Measurements from ENCODE around the gene NLGN3. TPM values are rescaled to one million over a fixed set of nuclear protein-coding genes. Genes with fewer than 3 reads are reported as not detected.

Gene NLGN3
- total and polyA plus RNA-seq, 2 experiments from 2014 or later: 0.11 to 0.34 TPM

DNA sequence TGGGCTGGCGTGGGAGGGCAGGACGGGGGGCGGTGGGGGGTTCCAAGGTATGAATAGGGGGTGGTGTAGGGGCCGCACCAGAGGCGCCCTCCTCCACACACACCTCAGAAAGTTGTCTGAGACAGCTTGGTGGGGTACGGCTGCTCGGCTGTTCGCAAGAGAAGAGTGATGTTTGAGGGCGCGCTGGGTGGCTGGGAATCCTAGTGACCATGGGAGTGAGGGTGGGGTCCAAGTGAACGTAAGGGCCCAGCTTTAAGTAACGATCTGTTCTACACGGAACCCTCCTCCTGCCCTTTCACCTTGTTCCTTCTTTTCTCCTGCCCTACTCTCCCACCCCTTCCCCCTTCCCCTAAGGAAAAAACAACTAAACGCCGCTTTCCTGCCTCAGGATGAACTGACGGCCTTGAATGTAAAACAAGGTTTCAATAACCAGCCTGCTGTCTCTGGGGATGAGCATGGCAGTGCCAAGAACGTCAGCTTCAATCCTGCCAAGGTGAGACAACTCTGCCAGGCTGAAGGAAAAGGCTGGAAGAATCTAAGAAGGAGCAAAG is 25.6 kb upstream of the NLGN3 start:
- no peaks in the 10 kb centered on the region for H3F3A ChIP-seq (ENCODE audit: insufficient read depth)
- 2 to 3% methylated on average over 6 to 11 of the region's 17 CpGs for WGBS, 2 experiments (ENCODE audit: low coverage in 1 of 2, low lambda C conversion rate in 2 of 2, missing lambda C conversion rate in 2 of 2)
- H3K9me2 ChIP-seq (ENCODE audit: insufficient read depth): no peaks in the 10 kb centered on the region
- no peaks in the 10 kb centered on the region for H3K9me3 ChIP-seq (ENCODE audit: low read depth)
- H3K4me1 ChIP-seq (ENCODE audit: insufficient read depth): no peaks in the 10 kb centered on the region
- in situ Hi-C loops (cut with MboI): no loop called here
- no peaks in the 10 kb centered on the region for H4K20me1 ChIP-seq (ENCODE audit: insufficient read depth)
- peak overlapping the region; percentile 83 for H3K4me2 ChIP-seq (ENCODE audit: unreplicated experiment)
- H2AFZ ChIP-seq: peak overlapping the region; percentile 99
- peak overlapping the region; percentile 93 for H3K4me3 ChIP-seq
- DNase-seq: peak; percentile 19
- peak overlapping the region; percentile 75; the same call in 1 of the 2 replicates for H3K27ac ChIP-seq
- TF ChIP-seq EZH2 (IDR thresholded peaks at IDR 0.05; ENCODE audit: insufficient read depth, poor library complexity, severe bottlenecking) (no peak), EZH2phosphoT487 (IDR thresholded peaks at IDR 0.05; ENCODE audit: insufficient read depth, low read depth) (no peak)
- peaks cover 12% of the 10 kb centered on the region; the same call in 1 of the 2 replicates for H3K79me2 ChIP-seq (ENCODE audit: insufficient read depth)
- no peaks in the 10 kb centered on the region for H3K27me3 ChIP-seq (replicated peaks; ENCODE audit: insufficient read depth)
- H3K9ac ChIP-seq: peak overlapping the region; percentile 96
- H3K36me3 ChIP-seq (ENCODE audit: low read depth): no peaks in the 10 kb centered on the region; the same call in 1 of the 2 replicates

DNA sequence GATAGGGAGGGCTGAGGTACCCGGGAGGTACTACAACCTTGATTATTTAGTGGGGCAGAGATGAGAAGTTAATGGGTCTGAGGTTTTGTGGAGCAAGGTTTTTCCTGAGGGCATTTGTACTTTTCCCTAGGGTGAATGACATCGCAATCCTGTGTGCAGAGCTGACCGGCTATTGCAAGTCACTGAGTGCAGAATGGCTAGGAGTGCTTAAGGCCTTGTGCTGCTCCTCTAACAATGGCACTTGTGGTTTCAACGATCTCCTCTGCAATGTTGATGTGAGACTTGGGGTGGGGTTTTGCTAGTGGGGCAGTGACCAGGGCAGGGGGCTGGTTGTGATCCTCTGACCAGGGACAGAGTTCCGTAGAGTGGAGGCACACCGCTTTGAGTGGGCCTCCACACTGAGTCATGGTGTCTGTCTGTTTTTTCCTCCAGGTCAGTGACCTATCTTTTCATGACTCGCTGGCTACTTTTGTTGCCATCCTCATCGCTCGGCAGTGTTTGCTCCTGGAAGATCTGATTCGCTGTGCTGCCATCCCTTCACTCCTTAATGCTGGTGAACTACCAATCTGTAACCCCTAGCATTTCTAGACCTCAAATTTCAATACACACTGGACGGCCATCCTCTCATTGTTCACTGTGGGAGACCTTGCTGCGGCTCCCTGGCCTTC is 16.3 kb upstream of the NLGN3 start:
- peak; percentile 61 for DNase-seq
- H3K9me3 ChIP-seq (ENCODE audit: low read depth): no peaks in the 10 kb centered on the region
- no peaks in the 10 kb centered on the region for H3K9me2 ChIP-seq (ENCODE audit: insufficient read depth)
- no peak overlapping the region for H3K4me2 ChIP-seq (ENCODE audit: unreplicated experiment)
- H3F3A ChIP-seq (ENCODE audit: insufficient read depth): no peaks in the 10 kb centered on the region
- H3K79me2 ChIP-seq (ENCODE audit: insufficient read depth): no peaks in the 10 kb centered on the region
- no peaks in the 10 kb centered on the region for H3K4me1 ChIP-seq (ENCODE audit: insufficient read depth)
- no peak overlapping the region for H2AFZ ChIP-seq
- no peaks in the 10 kb centered on the region for H3K27me3 ChIP-seq (replicated peaks; ENCODE audit: insufficient read depth)
- WGBS, 2 experiments (ENCODE audit: low coverage in 1 of 2, low lambda C conversion rate in 2 of 2, missing lambda C conversion rate in 2 of 2): 70 to 72% methylated on average over 10 to 11 of the region's 12 CpGs
- TF ChIP-seq EZH2phosphoT487 (IDR thresholded peaks at IDR 0.05; ENCODE audit: insufficient read depth, low read depth): no peak
- TF ChIP-seq EZH2 (IDR thresholded peaks at IDR 0.05; ENCODE audit: insufficient read depth, poor library complexity, severe bottlenecking): no peak
- peaks cover 3% of the 10 kb centered on the region; the same call in 1 of the 2 replicates for H3K36me3 ChIP-seq (ENCODE audit: low read depth)
- no peak overlapping the region for H3K4me3 ChIP-seq
- H3K27ac ChIP-seq: peak overlapping the region; percentile 27; the same call in 1 of the 2 replicates
- H3K9ac ChIP-seq: no peak overlapping the region; the same call in 1 of the 2 replicates
- in situ Hi-C loops (cut with MboI): no loop called here
- H4K20me1 ChIP-seq (ENCODE audit: insufficient read depth): no peaks in the 10 kb centered on the region

DNA sequence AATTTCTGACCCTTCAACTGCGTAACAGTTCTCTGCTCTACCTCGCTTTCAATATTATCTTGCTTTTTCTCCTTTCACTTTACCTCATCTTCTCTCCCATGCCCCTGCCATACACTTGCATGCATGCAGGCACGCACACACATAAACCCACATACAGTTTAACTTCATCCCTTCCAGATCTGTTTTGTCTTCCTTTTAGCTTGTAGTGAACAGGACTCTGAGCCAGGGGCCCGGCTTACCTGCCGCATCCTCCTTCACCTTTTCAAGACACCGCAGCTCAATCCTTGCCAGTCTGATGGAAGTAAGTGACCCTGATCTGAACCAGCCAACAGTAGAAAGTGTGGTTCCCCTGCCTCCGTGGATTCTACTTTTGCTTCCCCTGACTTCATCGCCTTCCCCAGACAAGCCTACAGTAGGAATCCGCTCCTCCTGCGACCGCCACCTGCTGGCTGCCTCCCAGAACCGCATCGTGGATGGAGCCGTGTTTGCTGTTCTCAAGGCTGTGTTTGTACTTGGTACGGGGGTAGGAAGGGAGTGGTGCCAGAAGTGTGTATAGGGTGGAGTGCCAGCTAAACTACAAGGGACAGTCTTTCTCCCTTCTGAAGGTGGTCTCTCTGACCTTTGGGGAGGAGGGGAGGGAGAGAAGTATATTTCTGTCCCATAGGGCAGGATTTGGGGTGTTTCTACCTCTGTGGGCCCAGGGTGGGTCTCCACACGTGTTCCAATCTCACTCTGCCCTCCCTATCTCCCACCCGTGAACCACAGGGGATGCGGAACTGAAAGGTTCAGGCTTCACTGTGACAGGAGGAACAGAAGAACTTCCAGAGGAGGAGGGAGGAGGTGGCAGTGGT is 15.5 kb upstream of the NLGN3 start:
- 49% methylated on average over 17 to 18 of the region's 18 CpGs for WGBS, 2 experiments (ENCODE audit: low coverage in 1 of 2, low lambda C conversion rate in 2 of 2, missing lambda C conversion rate in 2 of 2)
- no peaks in the 10 kb centered on the region for H3K9me2 ChIP-seq (ENCODE audit: insufficient read depth)
- H3F3A ChIP-seq (ENCODE audit: insufficient read depth): no peaks in the 10 kb centered on the region
- H2AFZ ChIP-seq: no peak overlapping the region
- H3K9me3 ChIP-seq (ENCODE audit: low read depth): no peaks in the 10 kb centered on the region
- peaks cover 3% of the 10 kb centered on the region; the same call in 1 of the 2 replicates for H3K36me3 ChIP-seq (ENCODE audit: low read depth)
- no peak for TF ChIP-seq EZH2phosphoT487 (IDR thresholded peaks at IDR 0.05; ENCODE audit: insufficient read depth, low read depth)
- in situ Hi-C loops (cut with MboI): no loop called here
- no peaks in the 10 kb centered on the region for H3K27me3 ChIP-seq (replicated peaks; ENCODE audit: insufficient read depth)
- H4K20me1 ChIP-seq (ENCODE audit: insufficient read depth): no peaks in the 10 kb centered on the region
- no peak overlapping the region; the same call in 1 of the 2 replicates for H3K9ac ChIP-seq
- no peaks in the 10 kb centered on the region for H3K4me1 ChIP-seq (ENCODE audit: insufficient read depth)
- H3K4me2 ChIP-seq (ENCODE audit: unreplicated experiment): no peak overlapping the region
- no peak overlapping the region for H3K4me3 ChIP-seq
- H3K79me2 ChIP-seq (ENCODE audit: insufficient read depth): no peaks in the 10 kb centered on the region
- peak overlapping the region; percentile 27; the same call in 1 of the 2 replicates for H3K27ac ChIP-seq
- DNase-seq: peak; percentile 46

DNA sequence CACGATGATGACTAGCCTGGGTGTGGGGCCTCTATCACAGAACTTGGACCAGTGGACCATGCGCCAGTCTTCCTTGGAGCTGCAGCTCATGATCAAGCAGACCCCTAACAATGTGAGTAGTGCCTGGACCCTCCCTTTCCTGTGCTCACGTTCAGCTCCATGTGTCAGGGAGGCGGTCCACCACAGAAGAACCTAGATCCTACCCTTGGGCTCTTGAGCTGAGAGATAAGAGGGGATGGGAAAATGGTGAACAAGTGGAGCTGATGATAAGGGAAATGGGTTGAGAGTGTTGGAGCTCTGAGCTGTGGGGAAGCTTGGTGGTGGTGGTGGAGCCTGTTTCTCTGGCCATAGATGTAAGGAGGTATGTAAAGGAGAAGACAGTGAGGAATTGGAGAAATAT is 13.1 kb upstream of the NLGN3 start:
- no peak for DNase-seq
- 80 to 100% methylated on average over 2 to 4 of the region's 4 CpGs for WGBS, 2 experiments (ENCODE audit: low coverage in 1 of 2, low lambda C conversion rate in 2 of 2, missing lambda C conversion rate in 2 of 2)
- H3K79me2 ChIP-seq (ENCODE audit: insufficient read depth): no peaks in the 10 kb centered on the region
- peaks cover 3% of the 10 kb centered on the region; the same call in 1 of the 2 replicates for H3K36me3 ChIP-seq (ENCODE audit: low read depth)
- no peaks in the 10 kb centered on the region for H3K4me1 ChIP-seq (ENCODE audit: insufficient read depth)
- H3K27me3 ChIP-seq (replicated peaks; ENCODE audit: insufficient read depth): no peaks in the 10 kb centered on the region
- no peaks in the 10 kb centered on the region for H4K20me1 ChIP-seq (ENCODE audit: insufficient read depth)
- no peak overlapping the region for H2AFZ ChIP-seq
- no peak for TF ChIP-seq EZH2 (IDR thresholded peaks at IDR 0.05; ENCODE audit: insufficient read depth, poor library complexity, severe bottlenecking)
- TF ChIP-seq EZH2phosphoT487 (IDR thresholded peaks at IDR 0.05; ENCODE audit: insufficient read depth, low read depth): no peak
- no peaks in the 10 kb centered on the region for H3F3A ChIP-seq (ENCODE audit: insufficient read depth)
- no peaks in the 10 kb centered on the region for H3K9me3 ChIP-seq (ENCODE audit: low read depth)
- H3K4me3 ChIP-seq: no peak overlapping the region
- no peaks in the 10 kb centered on the region for H3K9me2 ChIP-seq (ENCODE audit: insufficient read depth)
- H3K9ac ChIP-seq: no peak overlapping the region
- H3K4me2 ChIP-seq (ENCODE audit: unreplicated experiment): no peak overlapping the region
- no peak overlapping the region for H3K27ac ChIP-seq
- in situ Hi-C loops (cut with MboI): no loop called here
